LoVo (cell line): ENCODE data around the gene GNB2.
"Not testable (repeated sequence)": the region's sequence is repeated elsewhere in the genome, so short reads cannot be mapped to it uniquely, and the experiment has no call there.

Source experiments
- DNase-seq: peaks from one replicate; pipeline ENCODE4 v3.0.0-alpha.2; 2016; ENCODE audit warnings: low spot score

GNB2 gene

DNA sequence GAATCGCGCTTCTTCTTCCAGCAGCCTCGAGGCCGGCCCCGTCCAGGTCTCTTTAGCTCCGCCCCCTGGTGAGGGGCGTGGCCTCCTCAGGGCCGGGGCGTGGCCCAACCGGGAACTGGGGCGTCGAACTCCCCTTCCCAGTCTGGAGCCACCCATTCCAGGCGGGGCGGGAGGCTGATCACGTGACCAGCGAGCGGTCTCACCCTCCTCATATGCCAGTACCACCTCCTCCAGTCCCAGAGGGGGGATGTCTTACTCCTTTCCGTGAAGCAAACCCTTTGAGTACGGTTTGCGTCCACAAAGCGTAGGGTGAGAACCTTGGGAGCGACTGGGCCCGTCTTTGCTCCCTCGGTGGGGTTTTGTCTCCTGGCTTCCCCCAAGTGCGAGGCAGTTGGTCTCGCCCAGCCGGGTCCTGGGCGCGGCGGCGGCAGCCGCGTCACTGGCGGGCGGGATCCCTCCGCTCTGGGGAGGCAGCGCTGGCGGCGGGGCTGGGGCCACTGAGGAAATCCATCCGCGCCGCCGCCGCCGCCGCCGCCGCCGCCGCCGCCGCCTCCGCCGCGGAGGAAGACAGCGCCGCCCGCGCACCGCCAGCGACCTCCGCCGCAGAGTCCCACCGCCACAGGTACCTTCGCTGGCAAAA, at the start of gene GNB2:
TSS of gene GNB2 (plus strand) at position 439 of the 640 bp plus-strand sequence. CDS start 2,526 bp downstream, outside the sequence.
- peak; percentile 100 for DNase-seq

DNA sequence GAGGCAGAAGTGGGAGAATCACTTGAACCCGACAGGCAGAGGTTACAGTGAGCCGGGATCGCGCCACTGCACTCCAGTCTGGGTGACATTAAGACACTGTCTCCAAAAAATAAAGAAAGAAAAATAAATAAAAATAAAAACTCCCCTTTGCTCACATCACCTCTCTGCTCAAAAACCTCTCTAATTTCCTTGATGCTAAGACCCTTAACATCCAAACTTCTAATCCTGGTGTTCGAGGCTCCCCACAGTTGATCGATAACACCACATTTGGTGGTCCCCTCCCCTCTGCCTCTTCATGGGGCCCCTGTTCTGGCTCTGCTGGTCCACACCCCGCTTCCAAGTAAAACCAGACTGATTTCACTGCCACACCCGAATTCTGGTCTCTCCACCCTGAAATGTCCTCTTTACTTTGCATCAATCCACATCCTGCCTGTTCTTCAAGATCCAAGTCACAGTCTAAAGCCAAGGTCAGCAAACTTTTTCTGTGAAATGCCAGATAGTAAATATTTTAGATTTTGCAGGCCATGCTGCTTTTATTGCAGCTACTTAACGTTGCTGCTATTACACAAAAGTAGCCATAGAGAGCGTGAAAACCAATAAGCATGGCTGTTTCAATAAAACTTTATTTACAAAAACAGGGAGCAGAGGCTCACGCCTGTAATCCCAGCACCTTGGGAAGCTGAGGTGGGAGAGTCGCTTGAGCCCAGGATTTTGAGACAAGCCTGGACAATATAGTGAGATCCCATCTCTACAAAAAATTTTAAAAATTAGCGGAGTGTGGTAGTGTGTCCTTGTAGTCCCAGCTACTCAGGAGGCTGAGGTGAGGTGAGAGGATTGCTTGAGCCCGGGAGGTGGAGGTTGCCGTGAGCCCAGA, 49.4 kb upstream of the GNB2 start:
- no peak for DNase-seq

DNA sequence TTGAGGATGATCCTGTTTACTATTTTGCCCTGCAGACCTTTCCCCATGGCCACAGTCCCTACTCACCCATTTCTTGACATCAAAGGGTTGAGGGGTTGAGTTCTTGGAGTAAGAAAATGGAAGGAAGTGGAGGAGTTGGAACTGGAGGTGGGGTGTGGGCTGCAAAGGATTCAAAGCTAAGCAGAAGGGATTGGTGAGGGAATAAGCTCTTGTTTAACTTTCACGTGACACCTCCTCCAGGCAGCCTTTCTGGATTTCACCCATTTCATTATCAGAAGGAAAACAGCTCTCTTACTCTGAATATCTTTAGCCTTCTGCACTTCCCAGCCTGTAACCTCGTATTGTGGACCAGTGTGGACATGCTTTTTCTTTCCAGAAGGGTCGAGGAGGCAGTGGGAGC, 47.5 kb upstream of the GNB2 start:
- DNase-seq, result no peak

DNA sequence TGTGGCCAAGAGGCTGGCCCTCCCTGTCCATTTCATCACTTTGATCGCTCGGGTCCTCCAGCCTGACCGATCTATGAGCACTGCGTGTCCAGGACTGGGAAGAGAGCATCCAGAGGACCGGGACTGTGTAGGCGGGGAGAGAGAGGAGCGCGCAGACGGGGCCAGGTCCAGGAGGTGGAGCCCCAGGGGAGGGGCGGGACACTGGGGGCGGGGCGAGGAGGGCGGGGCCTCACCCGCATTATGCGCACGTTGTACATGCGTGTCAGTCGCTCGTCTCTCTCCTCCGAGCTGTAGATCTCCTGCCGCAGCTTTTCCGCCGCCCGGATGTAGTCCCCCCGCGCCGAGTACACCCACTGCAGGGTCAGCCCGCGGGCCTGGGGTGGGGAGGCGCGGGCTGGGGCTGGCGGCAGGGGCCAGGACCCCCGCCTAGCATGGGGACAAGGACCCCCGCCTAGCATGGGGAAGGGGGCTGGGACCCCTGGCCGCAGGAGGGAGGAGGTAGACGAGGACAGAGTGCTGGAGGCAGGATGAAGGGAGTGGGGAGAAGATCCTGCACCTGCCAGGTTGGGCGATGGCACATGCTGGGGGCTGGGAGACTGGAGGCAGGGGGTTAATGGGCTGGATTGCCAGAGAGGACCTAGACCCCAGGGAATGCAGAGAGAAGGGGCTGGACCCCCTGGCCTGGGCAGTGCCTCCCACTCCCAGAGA, 46.9 kb upstream of the GNB2 start:
- DNase-seq, result peak; percentile 89

DNA sequence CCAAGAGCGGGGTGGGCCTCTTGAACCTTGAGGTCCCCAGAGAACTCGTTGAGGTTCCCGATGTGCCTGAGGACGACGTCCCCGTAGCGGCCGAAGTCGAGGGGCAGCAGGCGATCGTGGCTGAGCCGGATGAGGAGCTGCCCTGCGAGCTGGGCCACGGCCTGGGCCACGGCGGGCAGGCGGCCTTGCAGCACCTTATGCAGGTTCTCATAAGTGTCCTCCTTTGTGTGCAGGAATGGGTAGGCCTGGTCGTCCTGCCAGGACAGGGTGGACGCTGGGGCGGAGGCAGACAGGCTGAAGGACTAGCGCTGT, 46.3 kb upstream of the GNB2 start:
- DNase-seq, result no peak

DNA sequence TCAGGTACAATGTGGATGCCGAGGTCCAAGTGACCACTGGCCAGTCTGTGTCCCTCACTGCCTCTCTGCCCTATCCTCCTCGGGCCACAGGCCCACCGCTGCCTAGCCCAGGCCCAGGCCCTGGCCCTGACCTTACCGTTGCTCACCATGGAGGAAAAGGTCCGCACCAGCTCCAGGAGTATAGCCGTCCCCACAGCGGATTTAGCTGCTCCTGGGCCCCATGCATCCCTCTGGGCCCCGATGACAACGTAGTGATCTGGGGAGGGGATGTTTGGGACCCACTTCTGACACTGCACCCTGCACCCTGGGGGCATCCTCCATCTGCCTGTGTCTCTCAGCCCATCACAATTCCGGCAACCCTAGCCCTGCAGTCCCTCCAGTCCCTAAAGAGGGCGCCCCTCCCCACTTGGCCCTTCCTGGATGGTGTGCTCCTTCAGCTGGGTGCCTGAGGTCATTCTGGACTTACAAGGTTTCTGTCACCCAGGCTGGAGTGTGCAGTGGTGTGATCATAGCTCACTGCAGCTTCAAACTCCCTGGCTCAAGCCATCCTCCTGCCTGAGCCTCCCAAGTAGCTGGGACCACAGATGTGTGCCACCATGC, 44.3 kb upstream of the GNB2 start:
- no peak for DNase-seq

DNA sequence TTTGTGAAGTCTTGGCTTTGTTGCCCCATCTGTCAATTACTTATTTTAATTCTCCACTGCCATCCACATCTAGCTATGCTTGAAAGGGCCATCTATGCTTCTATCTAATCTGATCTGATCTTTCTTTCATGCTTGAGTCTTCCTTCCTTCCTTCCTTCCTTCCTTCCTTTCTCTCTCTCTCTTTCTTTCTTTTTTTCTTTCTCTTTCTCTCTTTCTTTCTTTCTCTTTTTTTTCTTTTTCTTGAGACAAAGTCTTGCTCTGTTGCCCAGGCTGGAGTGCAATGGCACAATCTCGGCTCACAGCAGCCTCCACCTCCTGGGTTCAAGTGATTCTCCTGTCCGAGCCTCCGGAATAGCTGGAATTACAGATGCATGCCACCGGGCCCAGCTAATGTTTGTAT, 43.5 kb upstream of the GNB2 start:
- DNase-seq, result no peak

DNA sequence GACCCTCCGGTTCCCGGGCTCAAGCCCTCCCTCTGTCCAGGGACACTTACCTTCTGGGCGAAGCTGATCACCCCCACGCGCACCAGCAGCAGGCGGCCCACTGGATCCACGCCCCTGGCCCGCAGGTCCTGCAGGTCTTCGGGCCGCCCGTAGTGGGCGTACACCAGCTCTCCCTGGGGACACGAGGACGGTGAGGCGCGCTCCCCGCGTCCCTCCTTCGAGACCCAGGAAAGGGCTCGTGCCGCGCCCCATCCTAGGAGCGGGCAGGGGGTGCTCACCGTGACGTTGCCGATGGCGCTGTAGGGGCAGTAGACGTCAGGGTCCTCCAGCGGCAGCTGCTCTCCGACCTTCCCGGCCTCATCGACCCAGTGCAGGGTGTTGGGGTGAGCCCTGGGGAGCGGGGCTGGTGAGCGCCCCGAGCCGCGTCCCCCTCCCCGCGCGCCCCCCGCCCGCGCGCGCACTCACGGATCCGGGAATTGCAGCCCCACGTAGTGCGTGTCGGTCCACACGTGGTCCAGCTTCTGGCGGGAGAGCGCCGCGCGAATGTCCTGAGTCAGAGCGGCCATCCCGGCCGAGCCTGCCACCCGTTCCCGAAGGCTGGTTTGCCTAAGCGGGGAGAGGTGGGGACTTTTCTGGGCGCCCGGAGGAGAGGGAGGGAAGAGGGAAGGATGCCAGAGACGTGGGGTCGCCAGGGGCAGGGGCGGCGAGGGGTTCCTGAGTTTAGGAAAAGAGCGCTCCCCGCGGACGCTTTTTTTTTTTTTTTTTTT, 40.4 kb upstream of the GNB2 start:
- peak; percentile 67 for DNase-seq

DNA sequence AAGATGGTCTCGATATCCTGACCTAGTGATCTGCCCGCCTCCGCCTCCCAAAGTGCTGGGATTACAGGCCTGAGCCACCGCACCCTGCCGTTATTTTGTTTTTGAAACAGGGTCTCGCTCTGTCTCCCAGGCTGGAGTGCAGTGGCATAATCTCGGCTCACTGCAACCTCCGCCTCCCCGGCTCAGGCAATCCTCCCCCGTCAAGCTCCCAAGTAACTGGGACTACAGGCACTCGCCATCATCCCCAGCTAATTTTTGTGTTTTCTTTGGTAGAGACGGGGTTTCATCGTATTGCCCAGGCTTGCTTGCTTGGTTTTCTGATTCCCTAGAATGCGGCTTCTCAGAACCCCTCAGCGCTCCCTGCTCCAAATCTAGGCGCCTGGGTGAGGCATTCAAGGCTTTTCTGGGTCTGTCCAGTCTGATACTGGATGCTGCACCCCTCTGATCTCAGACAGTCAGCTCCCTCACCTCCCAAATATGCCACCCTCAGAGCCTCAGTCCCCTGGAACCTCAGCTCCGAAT, 33.5 kb upstream of the GNB2 start:
- no peak for DNase-seq

DNA sequence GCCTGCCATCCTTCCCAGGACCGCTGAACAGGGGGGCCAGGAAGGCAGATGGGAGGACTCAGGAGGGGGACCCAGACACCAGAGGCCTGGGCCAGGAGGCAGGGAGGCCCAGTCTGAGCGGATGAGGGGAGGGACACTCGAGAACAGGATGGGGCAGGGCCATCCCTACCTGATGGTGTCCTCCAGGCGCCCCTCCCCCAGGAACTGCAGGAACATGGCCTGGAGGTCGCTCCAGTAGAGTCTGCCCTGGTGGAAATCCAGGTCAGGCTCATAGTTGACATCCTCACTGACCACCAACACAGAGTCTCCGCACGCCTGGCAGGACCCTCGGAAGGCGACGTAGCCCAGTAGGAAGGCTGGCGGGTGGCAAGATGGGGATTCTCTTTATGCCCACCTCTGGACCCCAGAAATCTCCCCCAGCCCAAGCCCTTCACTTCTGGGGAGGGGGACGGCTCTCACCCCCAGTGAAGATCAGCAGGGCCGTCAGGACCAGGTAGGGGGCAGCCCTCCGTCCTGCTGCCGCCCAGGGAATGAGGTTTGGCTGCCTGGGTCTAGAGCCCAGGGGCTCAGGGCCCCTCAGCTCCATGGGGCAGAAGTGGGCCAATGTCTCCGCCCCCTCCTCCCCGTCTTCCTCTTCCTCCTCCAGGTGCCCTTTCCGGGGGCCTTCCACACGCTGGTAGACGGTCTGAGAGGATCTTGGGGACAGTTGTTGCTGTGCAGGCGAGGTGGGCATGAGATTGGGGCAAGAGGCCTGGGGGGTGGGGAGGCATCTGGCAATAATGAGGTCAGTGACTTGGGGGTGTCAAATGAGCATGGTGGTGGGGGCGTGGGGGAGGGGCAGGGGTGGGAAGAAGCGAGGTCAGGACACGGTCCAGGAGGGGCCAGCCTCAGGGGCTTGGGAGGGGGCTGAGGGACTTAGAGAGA, 32.8 kb upstream of the GNB2 start:
- DNase-seq, result no peak

DNA sequence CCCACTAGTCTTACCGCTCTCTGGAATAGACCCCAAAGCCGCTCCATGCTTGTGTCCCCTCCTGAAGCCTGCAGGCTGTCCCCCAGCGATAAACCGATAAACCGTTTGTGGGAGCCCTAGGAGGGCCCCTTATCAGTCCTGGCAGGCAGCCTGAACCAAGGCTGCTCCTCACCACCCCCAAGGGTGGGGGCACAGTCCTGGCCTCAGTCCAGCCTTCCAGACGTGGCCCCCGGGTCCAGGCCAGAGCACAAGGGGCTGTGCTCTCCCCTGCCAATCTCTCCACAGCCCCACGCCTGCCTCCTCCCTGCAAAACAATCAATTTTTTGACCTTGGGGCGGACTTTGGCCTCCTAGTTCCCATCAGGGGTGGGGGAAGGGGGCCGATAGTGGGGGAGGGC, 32.1 kb upstream of the GNB2 start, which contains the start of gene TFR2:
TSS of gene TFR2 (minus strand) at position 90 of the 397 bp plus-strand sequence. CDS start at position 47, 43 bp downstream.
- DNase-seq, result no peak

DNA sequence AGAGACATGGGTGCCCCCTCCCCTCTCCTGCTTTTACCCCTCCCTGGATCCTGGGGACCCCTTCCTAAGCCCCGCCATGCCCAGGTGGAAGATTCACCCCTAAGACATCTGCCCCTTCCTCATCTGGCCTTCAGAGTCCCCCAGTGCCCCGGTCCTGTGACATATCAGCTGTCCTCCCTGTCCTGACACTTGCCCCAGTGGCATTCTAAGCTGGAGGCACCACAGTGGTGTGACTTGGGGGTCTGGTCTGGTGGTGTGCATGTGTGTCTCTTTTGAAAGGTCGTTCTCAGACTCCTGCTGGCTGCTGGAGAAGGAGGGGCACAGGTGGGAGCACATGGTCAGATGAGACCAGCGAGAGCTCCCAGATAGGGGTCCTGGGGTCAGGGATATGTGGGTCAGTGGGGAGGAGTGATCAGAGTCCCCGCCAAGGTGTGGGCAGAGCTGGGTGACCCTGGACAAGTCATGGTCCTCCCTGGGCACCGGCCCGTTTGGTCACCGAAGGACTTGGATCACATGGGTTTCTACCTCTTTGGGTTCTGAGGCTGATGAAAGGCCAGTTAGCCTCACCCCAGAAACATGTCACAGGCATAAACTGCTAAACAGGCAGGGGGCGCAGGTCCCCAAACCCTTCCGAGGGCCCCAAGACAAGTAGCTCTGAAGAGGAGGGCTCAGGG, 31.5 kb upstream of the GNB2 start:
- DNase-seq, result no peak

DNA sequence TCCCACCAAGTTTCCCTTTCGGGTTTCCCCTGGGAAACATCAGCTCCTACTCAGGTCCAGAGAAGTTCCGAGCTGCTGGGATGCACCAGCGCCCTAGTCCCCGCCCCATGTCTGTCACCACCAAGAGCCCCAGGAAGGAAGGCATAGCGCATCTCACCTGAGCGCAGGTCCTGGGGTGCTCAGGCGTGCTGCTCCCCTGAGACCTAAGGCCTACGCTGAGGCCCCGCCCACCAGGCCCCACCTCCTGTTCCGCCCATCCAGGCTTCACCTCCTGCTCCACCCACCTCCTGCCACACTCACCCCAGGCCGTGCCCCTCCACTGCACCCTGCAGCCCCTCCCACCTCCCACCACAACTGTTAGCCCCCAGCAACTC, 31.0 kb upstream of the GNB2 start:
- DNase-seq, result no peak

DNA sequence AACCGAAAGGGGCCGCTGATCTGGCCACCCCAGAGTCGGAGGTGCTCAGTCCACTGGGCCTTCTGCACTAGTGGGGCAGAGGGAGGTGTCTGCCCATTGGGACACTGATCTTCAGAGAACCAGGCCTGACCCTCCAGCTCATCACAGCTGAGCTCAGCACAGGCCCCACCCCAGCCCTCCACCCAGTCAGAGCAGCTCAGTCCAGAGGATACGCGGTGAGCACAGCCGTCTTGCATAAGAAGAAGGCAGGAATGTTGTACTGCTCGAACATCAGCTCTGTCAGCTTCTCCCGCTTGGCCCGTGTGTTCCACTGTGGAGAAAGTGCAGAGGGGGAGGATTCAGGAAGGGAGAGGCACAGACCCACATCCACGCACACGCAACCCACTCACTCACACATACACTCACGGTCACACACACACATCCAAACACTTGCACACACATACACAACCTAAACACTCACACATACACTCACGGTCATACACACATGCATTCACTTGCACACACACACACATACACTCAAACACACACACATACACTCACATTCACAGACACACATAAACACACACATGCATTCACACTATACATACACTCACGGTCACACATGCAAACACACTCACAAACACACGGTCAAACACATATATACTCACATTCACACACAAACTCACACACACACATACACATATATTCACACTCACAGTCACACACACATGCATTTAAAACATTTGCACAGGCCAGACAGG, 23.5 kb upstream of the GNB2 start:
- DNase-seq, result no peak

DNA sequence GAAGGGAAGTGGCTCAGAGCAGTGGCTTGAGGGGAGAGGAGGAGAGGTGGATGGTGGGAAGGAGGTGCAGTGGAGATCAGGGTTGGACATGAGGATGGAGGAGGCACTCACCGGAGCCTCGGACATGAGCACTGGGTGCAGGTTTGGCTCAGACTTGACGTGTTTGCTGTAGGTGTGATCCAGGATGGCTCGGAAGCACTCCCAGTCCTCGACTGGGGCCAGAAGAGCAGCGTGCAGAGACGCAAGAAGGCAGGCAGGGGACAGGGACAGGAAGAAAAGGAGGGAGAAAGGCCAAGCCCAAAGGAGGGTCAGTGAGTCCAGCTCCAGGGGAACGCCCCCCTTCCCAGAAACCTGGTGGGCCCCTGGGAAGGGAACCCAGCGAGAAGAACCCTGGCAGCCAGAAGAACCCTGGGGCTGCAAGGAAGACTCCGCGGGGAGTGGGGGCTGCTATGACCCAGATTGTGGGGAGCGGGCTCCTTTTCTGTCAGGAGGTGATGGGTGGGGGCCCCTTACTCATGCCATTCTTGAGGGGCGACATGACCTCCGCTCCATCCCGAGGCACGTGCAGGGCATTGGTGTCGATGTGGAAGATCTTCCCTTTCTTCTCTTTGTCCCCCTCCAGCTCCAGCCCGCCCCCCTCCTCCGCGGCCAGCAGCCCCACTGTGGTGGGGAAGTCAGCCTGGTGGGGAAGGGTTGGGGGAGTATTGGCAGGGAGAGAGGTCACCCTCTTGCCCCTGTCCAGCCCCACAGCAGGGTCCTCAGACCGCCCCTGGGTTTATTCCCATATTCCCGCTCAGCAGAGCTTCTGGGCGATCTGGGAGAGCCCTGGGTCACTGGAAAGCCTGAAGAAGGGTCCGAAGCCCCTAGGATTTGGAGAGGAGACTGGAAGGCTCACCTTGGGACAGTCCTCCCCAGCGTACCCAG, 18.4 kb upstream of the GNB2 start:
- DNase-seq, result no peak

DNA sequence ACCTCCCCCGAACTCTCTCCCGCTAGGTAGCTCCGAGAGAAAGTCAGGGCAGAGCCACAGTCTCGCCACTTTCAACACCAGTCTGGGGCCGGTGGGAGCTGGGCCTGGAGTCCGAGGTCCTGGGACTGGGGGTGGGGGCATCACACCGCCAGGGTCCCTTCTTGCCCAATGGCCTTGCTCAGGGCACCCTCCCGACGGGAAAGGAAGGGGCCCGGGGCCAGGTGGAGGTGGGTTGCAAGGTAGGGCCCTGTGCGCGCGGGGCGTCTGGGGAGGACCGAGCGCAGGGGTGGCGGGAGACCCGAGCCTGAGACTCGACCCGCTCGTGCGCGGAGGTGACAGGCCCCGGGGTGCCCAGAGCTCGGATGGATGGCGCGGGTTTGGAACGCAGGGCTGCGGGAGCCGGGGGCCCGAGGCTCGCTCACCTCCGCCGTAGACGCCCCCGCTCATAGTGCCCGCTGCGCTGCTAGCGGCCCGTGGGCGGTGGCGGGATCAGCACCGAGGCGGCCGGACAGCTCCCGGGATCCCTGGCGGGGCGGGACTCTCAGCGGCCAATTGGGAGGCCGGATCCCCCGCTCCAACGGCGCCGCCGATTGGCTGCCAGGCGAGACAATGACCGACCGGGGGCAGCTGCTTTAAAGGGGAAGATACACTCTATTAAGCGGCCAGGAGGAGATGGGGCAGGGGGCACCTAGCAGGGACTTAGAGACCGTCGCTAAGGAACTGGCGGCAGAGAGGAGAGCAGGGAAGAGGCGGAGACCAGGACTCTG, 17.4 kb upstream of the GNB2 start, which contains the start of gene ACTL6B:
TSS of gene ACTL6B (minus strand) at position 541 of the 767 bp plus-strand sequence. CDS start at position 447, 94 bp downstream.
- no peak for DNase-seq

DNA sequence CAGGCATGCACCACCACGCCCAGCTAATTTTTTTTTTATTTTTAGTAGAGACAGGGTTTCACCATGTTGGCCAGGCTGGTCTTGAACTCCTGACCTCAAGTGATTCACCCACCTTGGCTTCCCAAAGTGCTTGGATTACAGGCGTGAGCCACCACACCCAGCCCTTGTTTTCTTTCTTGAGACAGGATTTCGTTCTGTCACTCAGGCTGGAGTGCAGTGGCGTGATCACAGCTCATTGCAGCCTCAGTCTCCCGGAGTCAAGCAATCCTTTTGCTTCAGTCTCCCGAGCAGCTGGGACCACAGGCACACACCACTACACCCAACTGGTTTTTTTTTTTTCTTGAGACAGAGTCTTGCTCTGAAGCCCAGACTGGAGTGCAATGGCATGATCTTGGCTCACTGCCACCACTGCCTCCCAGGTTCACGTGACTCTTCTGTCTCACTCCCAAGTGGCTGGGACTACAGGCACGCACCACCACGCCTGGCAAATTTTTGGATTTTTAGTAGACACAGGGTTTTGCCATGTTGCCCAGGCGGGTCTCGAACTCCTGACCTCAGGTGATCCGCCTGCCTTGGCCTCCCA, 11.3 kb upstream of the GNB2 start:
- DNase-seq, result not testable (repeated sequence)
